ENCODE results near the gene ZNF613. TPM values are rescaled to one million over a fixed set of nuclear protein-coding genes. Genes with fewer than 3 reads are reported as not detected.

ZNF613 gene
- total and polyA plus RNA-seq, 10 donors: 2.8 to 11.6 (median 5.4) TPM

GRCh38 chr19:51915324-51915867, 11.9 kb upstream of the ZNF613 start:
- Histone ChIP-seq H3K36me3 (no peaks in the 10 kb centered on the region), H3K27me3 (replicated peaks in 1 of 7) (peaks cover 0 to under 1% (median 0%) of the 10 kb centered on the region in 7 donors), H3K4me1 (no peaks in the 10 kb centered on the region), H3K9me3 (peaks cover 34 to 100% (median 99%) of the 10 kb centered on the region in 8 donors), H3K27ac (no peak overlapping the region), H3K4me3 (no peak overlapping the region)
- intact Hi-C loops (cut with DNase I; ENCODE audit: low total_unique reads): no loop called here
- DNase-seq: no peak
- TF ChIP-seq POLR2AphosphoS5 (IDR thresholded peaks at IDR 0.05) (no peak), POLR2A (IDR thresholded peaks at IDR 0.05) (no peak), CTCF (IDR thresholded peaks at IDR 0.05 in 8 of 11, conservative IDR thresholded peaks at IDR 0.05 in 3 of 11) (no peak)
- 69 to 84% (median 80%) methylated on average over 5 of the region's 5 CpGs for WGBS, 5 donors

- Histone ChIP-seq H3K27ac (no peak overlapping the region), H3K4me3 (no peak overlapping the region), H3K36me3 (no peaks in the 10 kb centered on the region), H3K4me1 (no peaks in the 10 kb centered on the region), H3K27me3 (replicated peaks in 1 of 7) (no peaks in the 10 kb centered on the region), H3K9me3 (peaks cover 37 to 100% (median 100%) of the 10 kb centered on the region in 8 donors)
- DNase-seq: no peak
- WGBS, 5 donors: 89 to 97% (median 96%) methylated on average over 1 of the region's 1 CpG
- intact Hi-C loops (cut with DNase I; ENCODE audit: low total_unique reads): no loop called here
- no peak for TF ChIP-seq CTCF (IDR thresholded peaks at IDR 0.05 in 8 of 11, conservative IDR thresholded peaks at IDR 0.05 in 3 of 11)
- no peak for TF ChIP-seq POLR2A (IDR thresholded peaks at IDR 0.05)
- TF ChIP-seq POLR2AphosphoS5 (IDR thresholded peaks at IDR 0.05): no peak
Measured at GRCh38 chr19:51916167-51916566, 11.1 kb upstream of the ZNF613 start.

- intact Hi-C loops (cut with DNase I; ENCODE audit: low total_unique reads): no loop called here
- no peaks in the 10 kb centered on the region for H3K27me3 ChIP-seq (replicated peaks in 1 of 7)
Measured at GRCh38 chr19:51919606-51920005, 7.7 kb upstream of the ZNF613 start.

More at GRCh38 chr19:51919606-51920005, 7.7 kb upstream of the ZNF613 start:
- no peak overlapping the region for H3K4me3 ChIP-seq
- H3K9me3 ChIP-seq: peaks cover 38 to 100% (median 100%) of the 10 kb centered on the region in 8 donors
- H3K4me1 ChIP-seq: no peaks in the 10 kb centered on the region
- no peak overlapping the region for H3K27ac ChIP-seq
- no peak for DNase-seq
- 75 to 90% (median 86%) methylated on average over 3 of the region's 3 CpGs for WGBS, 5 donors
- H3K36me3 ChIP-seq: no peaks in the 10 kb centered on the region
- TF ChIP-seq CTCF (IDR thresholded peaks at IDR 0.05 in 8 of 11, conservative IDR thresholded peaks at IDR 0.05 in 3 of 11) (no peak), POLR2AphosphoS5 (IDR thresholded peaks at IDR 0.05) (no peak), POLR2A (IDR thresholded peaks at IDR 0.05) (no peak)

Data from spleen (tissue), 11 donors.